HTERT RPE-1 (cell line): ENCODE data around the gene DSPP.
"Not testable (repeated sequence)": the region's sequence is repeated elsewhere in the genome, so short reads cannot be mapped to it uniquely, and the experiment has no call there.

Experiments
- in situ Hi-C: fragments of 300-500 bp; cut with MboI; formaldehyde crosslinking; loops from 4 replicates; pipeline ENCODE4 v1.14.3; 2020; ENCODE audit warnings: low sequenced_read_pairs

DSPP gene

GRCh38 chr4:87608229-87608628, at the start of gene DSPP:
Gene DSPP, plus strand, starts transcription at chr4:87608529. Its CDS starts 2,380 bp downstream, at chr4:87610909.
- in situ Hi-C loops, result no loop called here

DNA sequence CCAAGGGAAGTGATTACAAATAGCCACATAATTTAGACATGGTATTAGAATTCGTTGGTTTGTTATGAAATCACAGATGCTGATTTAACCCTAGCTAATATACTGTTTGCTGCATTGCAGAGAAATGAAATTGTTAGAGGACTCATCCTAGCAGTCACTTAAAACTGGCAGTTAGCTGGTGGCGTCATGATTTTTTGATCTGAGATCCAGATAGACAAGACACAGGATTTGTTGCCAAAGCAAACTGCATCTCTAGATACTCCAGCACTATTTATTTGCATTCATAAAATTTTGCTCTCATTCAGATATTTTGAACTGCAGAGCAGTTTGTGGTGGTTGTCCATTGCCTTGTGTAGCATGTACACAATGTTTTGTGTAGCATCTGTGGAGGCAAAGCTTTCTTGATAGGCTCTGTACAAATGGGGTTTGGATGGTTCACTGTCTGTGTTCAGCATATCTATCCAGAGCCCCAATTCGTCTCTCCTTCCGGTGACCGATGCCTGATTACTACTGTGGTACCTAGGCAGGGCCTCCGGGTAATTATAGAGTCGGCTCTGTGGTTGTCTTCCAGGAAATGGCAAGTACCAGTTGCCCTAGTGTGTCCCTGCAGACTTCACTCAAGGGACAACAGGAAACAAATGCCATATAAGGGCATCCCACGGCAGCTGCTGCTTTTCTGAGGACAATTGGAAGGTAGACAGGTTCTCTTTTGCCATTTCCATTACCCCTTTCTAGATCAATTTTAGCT, 49.1 kb upstream of the DSPP start:
- in situ Hi-C loops, result no loop called here

GRCh38 chr4:87560802-87561201, 47.5 kb upstream of the DSPP start:
- in situ Hi-C loops, result no loop called here

DNA sequence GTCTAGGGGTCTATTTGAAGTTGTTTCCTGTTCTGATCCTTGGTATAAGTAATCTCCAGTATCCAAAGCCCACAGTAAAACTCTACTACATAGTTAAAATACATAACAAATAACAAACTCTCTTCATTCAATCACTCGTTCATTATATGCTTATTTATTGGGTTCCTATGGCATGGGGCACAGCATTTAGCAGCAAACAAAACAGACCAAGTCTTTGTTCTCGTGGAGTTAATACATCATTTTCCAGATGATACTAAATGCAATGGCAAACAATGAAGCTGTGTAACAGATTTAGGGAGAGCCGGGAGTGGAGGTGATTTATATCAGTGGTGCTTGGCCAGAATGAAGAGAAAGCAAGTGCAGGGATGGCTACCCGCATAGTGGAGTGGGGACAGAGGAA, 42.6 kb upstream of the DSPP start:
- in situ Hi-C loops, result no loop called here

GRCh38 chr4:87566276-87566675, 42.1 kb upstream of the DSPP start:
- in situ Hi-C loops, result no loop called here

GRCh38 chr4:87567191-87567590, 41.1 kb upstream of the DSPP start:
- in situ Hi-C loops, result no loop called here

DNA sequence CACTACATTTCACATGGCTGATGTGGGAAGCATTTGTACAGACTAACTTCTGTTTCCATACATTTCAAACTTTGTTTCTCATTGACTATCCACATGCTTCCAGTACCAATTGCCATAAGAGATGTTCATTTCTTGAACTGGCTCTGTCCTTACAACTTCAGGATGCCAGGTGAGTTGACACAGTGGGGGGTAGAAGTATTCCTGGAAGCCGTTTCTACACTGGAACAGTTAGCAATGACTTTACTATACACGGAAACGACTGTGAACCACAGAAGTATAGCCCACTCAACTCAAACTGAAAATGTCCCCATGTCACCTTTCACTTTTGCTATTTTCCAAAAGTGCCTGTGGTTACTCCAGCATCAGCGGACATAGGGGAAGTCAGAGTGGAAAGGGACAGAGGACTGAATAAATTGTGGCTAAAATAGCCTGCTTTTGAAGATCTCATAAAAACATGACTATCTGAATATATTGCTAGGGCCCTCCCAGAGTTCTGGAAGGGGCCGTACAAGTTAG, 38.0 kb upstream of the DSPP start:
- in situ Hi-C loops, result no loop called here

DNA sequence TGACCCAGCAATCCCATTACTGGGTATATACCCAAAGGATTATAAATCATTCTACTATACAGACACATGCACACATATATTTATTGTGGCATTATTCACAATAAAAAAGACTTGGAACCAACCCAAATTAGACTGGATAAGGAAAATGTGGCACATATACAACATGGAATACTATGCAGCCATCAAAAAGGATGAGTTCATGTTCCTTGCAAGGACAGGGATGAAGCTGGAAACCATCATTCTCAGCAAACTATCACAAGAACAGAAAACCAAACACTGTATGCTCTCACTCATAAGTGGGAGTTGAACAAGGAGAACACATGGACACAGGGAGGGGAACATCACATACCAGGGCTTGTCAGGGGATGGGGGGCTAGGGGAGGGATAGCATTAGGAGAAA, 34.0 kb upstream of the DSPP start:
- in situ Hi-C loops, result not testable (repeated sequence)

DNA sequence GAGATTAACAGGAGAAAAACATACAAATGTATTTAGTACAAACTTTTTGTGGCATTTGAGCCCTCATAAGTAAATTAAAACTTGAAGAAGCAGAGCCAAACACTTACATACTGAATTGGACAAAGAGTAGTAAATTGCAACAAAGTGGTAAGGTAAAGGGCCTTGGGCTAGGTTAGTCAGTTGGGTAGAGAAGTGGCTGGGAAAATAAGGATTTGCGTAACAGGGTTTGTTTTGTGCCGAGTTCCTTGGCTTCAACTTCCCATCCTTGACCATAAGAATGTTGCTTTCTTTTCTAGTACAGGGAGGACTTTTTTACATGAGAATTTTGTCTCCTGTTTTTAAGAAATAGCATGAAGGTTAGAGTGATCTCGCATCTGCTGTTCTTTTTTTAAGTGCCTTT, 33.3 kb upstream of the DSPP start:
- in situ Hi-C loops, result no loop called here

DNA sequence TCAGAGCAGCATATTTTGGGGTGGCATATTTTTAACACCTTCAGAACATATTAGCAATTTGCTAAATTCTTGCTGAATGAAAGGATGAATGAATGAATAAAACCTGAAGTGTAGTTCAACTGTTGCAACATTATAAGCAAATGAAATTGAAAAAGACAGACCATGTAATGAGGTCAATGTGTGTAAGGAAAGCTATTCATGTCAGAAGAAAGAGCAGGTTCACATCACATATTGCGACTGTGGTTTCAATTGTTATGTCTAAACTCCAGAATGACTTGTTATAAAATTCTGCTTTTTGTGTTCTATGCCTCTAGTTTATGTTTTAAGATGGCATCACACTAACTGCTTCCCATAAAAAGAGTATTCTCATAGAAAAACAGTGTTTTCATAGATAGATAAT, 32.9 kb upstream of the DSPP start:
- in situ Hi-C loops, result no loop called here

- in situ Hi-C loops, result no loop called here
Measured at GRCh38 chr4:87575983-87576382, 32.3 kb upstream of the DSPP start.

DNA sequence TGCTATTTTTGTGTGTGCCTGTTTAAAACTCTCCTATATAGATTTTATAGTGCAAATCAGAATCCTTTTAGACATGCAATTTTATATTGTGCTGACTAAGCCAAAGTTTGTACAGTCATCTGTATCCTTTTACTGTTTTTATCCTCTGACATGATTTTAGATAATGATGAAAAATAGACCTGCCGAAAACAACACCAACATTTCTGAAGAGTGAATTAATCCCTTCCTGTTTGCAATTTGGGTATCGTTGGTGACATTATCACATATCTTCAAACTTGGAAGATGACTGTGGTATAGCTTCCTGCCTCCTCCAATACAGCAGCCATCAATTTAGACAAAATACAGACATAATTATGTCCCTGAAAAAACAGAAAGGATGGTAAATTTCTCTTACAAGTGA, 28.9 kb upstream of the DSPP start:
- in situ Hi-C loops, result no loop called here

- in situ Hi-C loops, result no loop called here
Measured at GRCh38 chr4:87580057-87580456, 28.3 kb upstream of the DSPP start.

DNA sequence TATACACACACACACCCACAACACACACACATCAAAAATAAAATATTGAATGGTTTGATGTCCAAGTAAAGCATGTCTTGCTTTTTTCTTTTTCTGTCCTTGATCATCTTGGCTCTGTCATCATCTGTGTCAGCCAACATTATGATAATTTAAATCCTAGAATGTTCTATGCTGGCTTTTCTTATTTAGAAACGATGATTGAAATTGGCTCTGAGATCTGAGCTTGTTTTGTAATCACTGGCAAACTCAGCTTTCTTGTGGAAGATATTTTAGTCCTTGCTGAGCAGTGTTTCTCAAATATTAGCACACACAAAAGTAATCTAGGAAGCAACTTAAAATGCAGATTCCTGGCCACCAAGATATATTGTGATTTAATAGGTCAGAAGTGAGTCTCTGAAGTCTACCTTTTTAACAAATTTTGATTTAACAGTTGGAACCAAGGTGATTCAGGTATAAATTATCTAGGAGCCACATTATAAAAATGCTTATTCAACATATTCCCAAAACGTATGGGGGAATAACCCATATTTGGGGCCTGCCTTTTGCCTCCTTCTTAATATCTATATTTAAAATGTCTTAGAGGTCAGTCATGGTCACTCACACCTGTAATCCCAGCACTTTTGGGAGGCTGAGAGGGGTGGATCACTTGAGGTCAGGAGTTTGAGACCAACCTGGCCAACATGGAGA, 24.0 kb upstream of the DSPP start:
- in situ Hi-C loops, result no loop called here

- in situ Hi-C loops, result no loop called here
Measured at GRCh38 chr4:87589531-87589930, 18.8 kb upstream of the DSPP start.

- in situ Hi-C loops, result no loop called here
Measured at GRCh38 chr4:87592124-87592523, 16.2 kb upstream of the DSPP start.

- in situ Hi-C loops, result no loop called here
Measured at GRCh38 chr4:87601361-87601760, 7.0 kb upstream of the DSPP start.

DNA sequence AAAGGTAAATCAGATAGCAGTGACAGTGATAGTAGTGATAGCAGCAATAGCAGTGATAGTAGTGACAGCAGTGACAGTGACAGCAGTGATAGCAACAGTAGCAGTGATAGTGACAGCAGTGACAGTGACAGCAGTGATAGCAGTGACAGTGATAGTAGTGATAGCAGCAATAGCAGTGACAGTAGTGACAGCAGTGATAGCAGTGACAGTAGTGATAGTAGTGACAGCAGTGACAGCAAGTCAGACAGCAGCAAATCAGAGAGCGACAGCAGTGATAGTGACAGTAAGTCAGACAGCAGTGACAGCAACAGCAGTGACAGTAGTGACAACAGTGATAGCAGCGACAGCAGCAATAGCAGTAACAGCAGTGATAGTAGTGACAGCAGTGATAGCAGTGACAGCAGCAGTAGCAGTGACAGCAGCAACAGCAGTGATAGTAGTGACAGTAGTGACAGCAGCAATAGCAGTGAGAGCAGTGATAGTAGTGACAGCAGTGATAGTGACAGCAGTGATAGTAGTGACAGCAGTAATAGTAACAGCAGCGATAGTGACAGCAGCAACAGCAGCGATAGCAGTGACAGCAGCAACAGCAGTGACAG, 6.1 kb downstream of the DSPP start:
- in situ Hi-C loops, result no loop called here

DNA sequence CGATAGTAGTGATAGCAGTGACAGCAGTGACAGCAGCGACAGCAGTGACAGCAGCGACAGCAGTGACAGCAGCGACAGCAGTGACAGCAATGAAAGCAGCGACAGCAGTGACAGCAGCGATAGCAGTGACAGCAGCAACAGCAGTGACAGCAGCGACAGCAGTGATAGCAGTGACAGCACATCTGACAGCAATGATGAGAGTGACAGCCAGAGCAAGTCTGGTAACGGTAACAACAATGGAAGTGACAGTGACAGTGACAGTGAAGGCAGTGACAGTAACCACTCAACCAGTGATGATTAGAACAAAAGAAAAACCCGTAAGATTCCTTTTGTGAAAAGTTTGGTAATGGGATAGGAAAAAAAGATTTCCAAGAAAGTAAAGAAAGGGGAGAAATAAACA, 7.9 kb downstream of the DSPP start:
- in situ Hi-C loops, result no loop called here

DNA sequence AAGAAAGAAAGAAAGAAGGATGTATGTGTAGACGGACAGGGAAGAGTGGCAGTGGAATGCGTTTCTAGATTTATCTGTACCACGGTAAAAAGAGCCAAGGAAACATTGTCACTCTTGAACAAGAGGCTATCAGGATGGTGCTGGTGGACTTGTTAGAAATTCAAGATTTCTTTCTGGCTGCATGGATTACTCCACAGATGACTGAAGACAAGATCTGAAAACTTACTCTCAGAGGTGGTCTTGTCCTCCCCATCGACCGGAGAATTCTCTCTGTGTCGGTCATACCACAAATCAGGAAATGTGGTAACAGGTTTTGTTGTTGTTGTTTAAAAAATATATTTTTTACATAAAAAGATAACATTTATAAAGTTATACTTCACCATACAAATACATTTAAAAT, 11.8 kb downstream of the DSPP start:
- in situ Hi-C loops, result no loop called here

GRCh38 chr4:87620491-87620890, 12.2 kb downstream of the DSPP start:
- in situ Hi-C loops, result no loop called here

- in situ Hi-C loops, result no loop called here
Measured at GRCh38 chr4:87622303-87622702, 14.0 kb downstream of the DSPP start.
